ENCODE results near the gene LARP1.

GRCh38 chr5:154844809-154845208, 89.6 kb downstream of the LARP1 start:
- TF ChIP-seq CTCF (conservative IDR thresholded peaks at IDR 0.05), result no peak
- TF ChIP-seq ZFX (IDR thresholded peaks at IDR 0.05), result no peak
